Mesodermal cell (in vitro differentiated cells): ENCODE data around the gene NRIP1. TPM values are rescaled to one million over a fixed set of nuclear protein-coding genes. Genes with fewer than 3 reads are reported as not detected.

Experiments
- H3K27ac ChIP-seq: 2 replicates; pipeline ENCODE4 v1.7.0; 2013; ENCODE audit warnings: mild to moderate bottlenecking, low read depth, low read length, moderate library complexity; ENCODE audit not compliant: severe bottlenecking
- H3K36me3 ChIP-seq: 2 replicates; pipeline ENCODE4 v1.7.1; 2013; ENCODE audit warnings: mild to moderate bottlenecking, low read length, moderate library complexity; ENCODE audit not compliant: control insufficient read depth, insufficient read depth
- H3K4me1 ChIP-seq: one replicate; pipeline ENCODE4 v1.7.1; 2013; ENCODE audit warnings: mild to moderate bottlenecking, low read length; ENCODE audit not compliant: insufficient read depth, control insufficient read depth, poor library complexity, severe bottlenecking
- H3K4me3 ChIP-seq: 2 replicates; pipeline ENCODE4 v1.7.0; 2013; ENCODE audit warnings: low read length, control low read depth, mild to moderate bottlenecking; ENCODE audit not compliant: insufficient read depth, poor library complexity, severe bottlenecking; ENCODE audit errors: extremely low read depth
- H3K9me3 ChIP-seq: 2 replicates; pipeline ENCODE4 v1.7.1; 2013; ENCODE audit warnings: mild to moderate bottlenecking, low read length, moderate library complexity; ENCODE audit not compliant: control insufficient read depth
- WGBS, 2 experiments: methylation state at CpG; one replicate each; pipeline ENCODE4 v1.1.5; 2013; ENCODE audit warnings: missing lambda C conversion rate in 2 of 2; ENCODE audit not compliant: insufficient coverage in 2 of 2; 5-methylcytosine and 5-hydroxymethylcytosine counted together
- polyA plus RNA-seq, 2 experiments: library from polyadenylated mRNA; stranded (reverse); fragments of 50-300 nt; gene quantifications; one replicate each; pipeline ENCODE4 v1.2.3, GENCODE V29; 2013

NRIP1 gene
- 25.0 TPM for polyA plus RNA-seq (2013, experiment 1 of 2)
- polyA plus RNA-seq (2013, experiment 2 of 2): 26.0 TPM

GRCh38 chr21:15064576-15065391, at the start of gene NRIP1:
Gene NRIP1 (minus strand): TSS chr21:15065000. CDS start chr21:14968192, 96,808 bp downstream.
- Histone ChIP-seq H3K27ac (peak within 1 kb of the TSS; percentile 91), H3K4me3 (peak within 1 kb of the TSS; percentile 77), H3K4me1 (peaks cover 27% of the 10 kb centered on the region), H3K36me3 (no peaks in the 10 kb centered on the region), H3K9me3 (no peaks in the 10 kb centered on the region)
- 0 to 1% methylated on average over 80 to 109 of the region's 116 CpGs for WGBS, 2 experiments

GRCh38 chr21:15112858-15113257, 48.1 kb upstream of the NRIP1 start:
- Histone ChIP-seq H3K9me3 (no peaks in the 10 kb centered on the region), H3K4me1 (no peaks in the 10 kb centered on the region), H3K4me3 (no peak overlapping the region), H3K27ac (no peak overlapping the region), H3K36me3 (no peaks in the 10 kb centered on the region)
- WGBS, 2 experiments: 67% methylated on average over 1 of the region's 4 CpGs; no CpG with 5 or more reads in 1 of the 2 experiments

- no peaks in the 10 kb centered on the region for H3K4me1 ChIP-seq
- 93 to 100% methylated on average over 1 of the region's 2 CpGs for WGBS, 2 experiments
- H3K4me3 ChIP-seq: no peak overlapping the region
- H3K27ac ChIP-seq: no peak overlapping the region
- H3K9me3 ChIP-seq: no peaks in the 10 kb centered on the region
- H3K36me3 ChIP-seq: no peaks in the 10 kb centered on the region
Measured at GRCh38 chr21:15108801-15109200, 44.0 kb upstream of the NRIP1 start.

- H3K27ac ChIP-seq: no peak overlapping the region
- H3K9me3 ChIP-seq: no peaks in the 10 kb centered on the region
- 92 to 100% methylated on average over 2 of the region's 3 CpGs for WGBS, 2 experiments
- H3K4me1 ChIP-seq: no peaks in the 10 kb centered on the region
- H3K36me3 ChIP-seq: no peaks in the 10 kb centered on the region
- no peak overlapping the region for H3K4me3 ChIP-seq
Measured at GRCh38 chr21:15104470-15104869, 39.7 kb upstream of the NRIP1 start.

- H3K4me1 ChIP-seq: no peaks in the 10 kb centered on the region
- H3K36me3 ChIP-seq: no peaks in the 10 kb centered on the region
- no peak overlapping the region for H3K4me3 ChIP-seq
- H3K27ac ChIP-seq: no peak overlapping the region
- no peaks in the 10 kb centered on the region for H3K9me3 ChIP-seq
- WGBS, 2 experiments: 80 to 100% methylated on average over 1 of the region's 3 CpGs
Measured at GRCh38 chr21:15098908-15099307, 34.1 kb upstream of the NRIP1 start.

- H3K4me3 ChIP-seq: no peak overlapping the region
- H3K4me1 ChIP-seq: no peaks in the 10 kb centered on the region
- no peaks in the 10 kb centered on the region for H3K9me3 ChIP-seq
- H3K27ac ChIP-seq: no peak overlapping the region
- no CpG with 5 or more reads among the region's 3 CpGs for WGBS, 2 experiments
- no peaks in the 10 kb centered on the region for H3K36me3 ChIP-seq
Measured at GRCh38 chr21:15098181-15098580, 33.4 kb upstream of the NRIP1 start.

- WGBS, 2 experiments: no CpG with 5 or more reads among the region's 3 CpGs
- Histone ChIP-seq H3K27ac (no peak overlapping the region), H3K4me1 (no peaks in the 10 kb centered on the region), H3K9me3 (no peaks in the 10 kb centered on the region), H3K4me3 (no peak overlapping the region), H3K36me3 (no peaks in the 10 kb centered on the region)
Measured at GRCh38 chr21:15097580-15097979, 32.8 kb upstream of the NRIP1 start.

GRCh38 chr21:15096146-15096545, 31.3 kb upstream of the NRIP1 start:
- H3K4me3 ChIP-seq: no peak overlapping the region
- H3K27ac ChIP-seq: no peak overlapping the region
- H3K9me3 ChIP-seq: no peaks in the 10 kb centered on the region
- 89 to 100% methylated on average over 1 of the region's 1 CpG for WGBS, 2 experiments
- no peaks in the 10 kb centered on the region for H3K36me3 ChIP-seq
- no peaks in the 10 kb centered on the region for H3K4me1 ChIP-seq

GRCh38 chr21:15095326-15095725, 30.5 kb upstream of the NRIP1 start:
- Histone ChIP-seq H3K4me1 (no peaks in the 10 kb centered on the region), H3K36me3 (no peaks in the 10 kb centered on the region), H3K4me3 (no peak overlapping the region), H3K27ac (no peak overlapping the region), H3K9me3 (no peaks in the 10 kb centered on the region)
- WGBS, 2 experiments: 50% methylated on average over 1 of the region's 1 CpG; no CpG with 5 or more reads in 1 of the 2 experiments

- no peaks in the 10 kb centered on the region for H3K36me3 ChIP-seq
- no peaks in the 10 kb centered on the region for H3K9me3 ChIP-seq
- no CpG with 5 or more reads among the region's 4 CpGs for WGBS, 2 experiments
- no peak overlapping the region for H3K4me3 ChIP-seq
- no peak overlapping the region for H3K27ac ChIP-seq
- H3K4me1 ChIP-seq: no peaks in the 10 kb centered on the region
Measured at GRCh38 chr21:15094706-15095105, 29.9 kb upstream of the NRIP1 start.

GRCh38 chr21:15093216-15093615, 28.4 kb upstream of the NRIP1 start:
- Histone ChIP-seq H3K4me3 (no peak overlapping the region), H3K9me3 (no peaks in the 10 kb centered on the region), H3K4me1 (no peaks in the 10 kb centered on the region), H3K27ac (no peak overlapping the region), H3K36me3 (no peaks in the 10 kb centered on the region)
- 71% methylated on average over 1 of the region's 1 CpG; no CpG with 5 or more reads in 1 of the 2 experiments for WGBS, 2 experiments
